GM18951 (cell line): ENCODE results near the gene PARP16.
"Not testable (repeated sequence)": the region's sequence is repeated elsewhere in the genome, so short reads cannot be mapped to it uniquely, and the experiment has no call there.

Experiments used
- POLR2A ChIP-seq: IDR thresholded peaks from 4 replicates; pipeline ENCODE4 v1.6.1; 2011; ENCODE audit warnings: mild to moderate bottlenecking; ENCODE audit not compliant: insufficient read length, insufficient read depth; ENCODE audit errors: extremely low read depth
- in situ Hi-C: fragments of 300-500 bp; cut with MboI; formaldehyde crosslinking; loops from one replicate; pipeline ENCODE4 v1.12.0; 2022; ENCODE audit warnings: low sequenced_read_pairs, mixed read lengths, inconsistent platforms; ENCODE audit not compliant: unreplicated experiment

PARP16 gene

DNA sequence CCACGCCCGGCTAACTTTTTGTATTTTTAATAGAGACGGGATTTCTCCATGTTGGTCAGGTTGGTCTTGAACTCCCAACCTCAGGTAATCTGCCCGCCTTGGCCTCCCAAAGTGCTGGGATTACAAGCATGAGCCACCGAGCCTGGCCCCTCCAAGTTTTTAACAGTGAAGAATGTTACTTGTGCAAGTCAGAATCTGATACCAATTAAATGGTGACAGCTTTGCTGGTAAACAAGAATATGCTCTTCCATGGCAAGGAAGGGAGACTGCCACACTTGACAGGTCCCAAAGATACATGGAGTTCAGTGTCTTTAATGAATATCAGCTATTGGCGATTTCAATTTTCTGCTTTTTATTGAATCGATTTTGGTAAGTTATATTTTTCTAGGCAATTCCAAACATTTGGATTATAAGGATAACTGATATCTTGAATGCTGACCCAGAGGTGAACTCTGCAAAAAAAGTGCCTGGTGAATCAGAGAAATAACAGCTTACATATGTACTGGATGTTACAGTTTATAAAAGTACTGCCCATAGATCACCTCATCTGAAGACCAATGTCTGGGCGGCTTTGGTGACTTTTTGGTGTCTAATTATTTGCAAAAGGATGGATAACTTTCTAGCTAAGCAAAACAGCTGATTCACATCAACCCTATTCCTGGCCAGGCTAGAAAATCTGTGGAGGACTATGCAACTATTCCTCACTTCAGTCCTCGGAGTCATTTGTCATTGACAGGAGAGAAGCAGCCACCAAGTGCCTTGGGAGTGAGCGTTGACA is 1.2 kb downstream of the PARP16 start:
- in situ Hi-C loops, result loop anchor here (10.0 to 25.0 kb wide), 2 partner anchors 91 to 248 kb away; partner anchors contain the start of genes MTFMT and SLC51B
- TF ChIP-seq POLR2A, result no peak

DNA sequence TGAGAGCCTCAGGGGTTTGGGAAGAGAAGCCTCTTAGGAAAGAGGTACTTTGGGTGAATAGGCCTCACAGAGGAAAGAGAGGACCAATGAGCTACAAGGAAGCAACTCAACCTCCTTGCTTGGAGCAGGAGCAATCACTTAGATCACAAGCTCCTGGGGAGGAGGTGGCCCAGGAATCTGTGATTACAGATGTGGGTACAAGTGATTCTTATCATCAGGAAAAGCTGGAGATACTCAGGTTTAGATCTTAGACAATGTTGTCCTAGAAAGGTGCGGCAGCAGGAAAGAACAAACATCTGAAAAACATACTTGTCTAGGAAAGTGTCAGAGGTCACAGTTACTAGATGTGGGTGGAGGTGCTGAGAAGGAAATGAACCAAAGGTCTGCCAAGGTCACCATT is 8.2 kb downstream of the PARP16 start:
- in situ Hi-C loops, result loop anchor here (25.0 kb wide), 1 partner anchor 241 kb away; the partner anchor contains the start of genes MTFMT and SLC51B
- no peak for TF ChIP-seq POLR2A

GRCh38 chr15:65277015-65277414 is 9.7 kb downstream of the PARP16 start:
- in situ Hi-C loops, result loop anchor here (25.0 kb wide), 1 partner anchor 240 kb away; the partner anchor contains the start of genes MTFMT and SLC51B

GRCh38 chr15:65275728-65276126 is 11.0 kb downstream of the PARP16 start:
- TF ChIP-seq POLR2A, result no peak
- in situ Hi-C loops, result loop anchor here (25.0 kb wide), 1 partner anchor 238 kb away; the partner anchor contains the start of genes MTFMT and SLC51B

More at GRCh38 chr15:65277015-65277414, 9.7 kb downstream of the PARP16 start:
- TF ChIP-seq POLR2A, result no peak

DNA sequence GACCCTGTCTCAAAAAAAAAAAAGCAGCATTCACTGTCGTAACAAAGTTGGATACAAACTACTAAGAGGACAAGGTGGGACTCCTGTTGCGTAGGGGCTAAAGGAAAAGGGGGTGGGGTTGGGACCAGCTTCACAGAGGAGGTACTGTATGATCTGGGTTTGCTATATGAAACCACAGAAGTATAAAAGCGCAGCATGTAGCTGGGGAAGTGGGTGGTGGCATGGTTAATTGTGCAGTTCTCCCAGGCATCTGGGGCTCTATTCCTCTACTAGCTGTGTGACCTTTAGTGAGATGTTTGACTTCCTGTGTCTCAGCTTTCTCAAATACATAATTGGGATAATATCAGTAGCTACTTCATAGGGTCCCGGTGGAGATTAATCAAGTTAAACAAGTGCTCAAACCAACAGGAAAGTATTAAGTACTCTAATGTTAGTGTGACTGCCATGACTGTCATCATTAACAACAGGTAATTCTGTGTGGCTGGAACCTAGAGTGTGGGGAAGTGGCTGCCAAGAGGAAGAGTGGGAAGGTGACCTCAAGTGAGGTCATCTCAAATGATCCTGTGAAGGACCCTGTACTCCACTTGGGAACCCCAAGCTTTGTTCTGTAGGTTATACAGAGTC is 11.5 kb downstream of the PARP16 start:
- in situ Hi-C loops, result loop anchor here (25.0 kb wide), 1 partner anchor 238 kb away; the partner anchor contains the start of genes MTFMT and SLC51B
- TF ChIP-seq POLR2A, result no peak

GRCh38 chr15:65270811-65271545 is 15.7 kb downstream of the PARP16 start:
- in situ Hi-C loops, result not testable (repeated sequence)

- TF ChIP-seq POLR2A, result no peak
- in situ Hi-C loops, result no loop called here
Measured at GRCh38 chr15:65268411-65268810, 18.3 kb downstream of the PARP16 start.

- no peak for TF ChIP-seq POLR2A
- in situ Hi-C loops, result no loop called here
Measured at GRCh38 chr15:65266469-65266868, 20.2 kb downstream of the PARP16 start.

GRCh38 chr15:65264863-65265430 is 21.7 kb downstream of the PARP16 start:
- in situ Hi-C loops, result no loop called here

DNA sequence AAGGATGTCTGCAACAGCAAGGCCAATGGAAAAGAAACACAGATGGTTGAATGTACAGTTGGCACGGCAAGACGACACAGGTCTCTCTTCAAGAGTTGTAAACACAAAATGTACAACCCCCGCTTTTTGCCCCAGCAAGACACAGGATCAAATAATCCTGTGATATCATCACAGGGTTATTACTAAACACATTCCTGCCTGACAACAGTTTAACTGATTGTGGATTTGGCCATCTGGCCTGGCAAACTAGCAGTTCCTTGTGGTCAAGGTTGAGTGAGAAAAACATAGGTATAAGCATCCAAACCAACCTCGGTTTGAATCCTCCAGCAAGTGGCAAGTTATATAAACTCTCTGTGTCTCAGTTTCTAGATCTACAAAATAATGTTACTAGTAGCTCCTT is 23.4 kb downstream of the PARP16 start:
- in situ Hi-C loops, result no loop called here
- no peak for TF ChIP-seq POLR2A

More at GRCh38 chr15:65264863-65265430, 21.7 kb downstream of the PARP16 start:
- no peak for TF ChIP-seq POLR2A

DNA sequence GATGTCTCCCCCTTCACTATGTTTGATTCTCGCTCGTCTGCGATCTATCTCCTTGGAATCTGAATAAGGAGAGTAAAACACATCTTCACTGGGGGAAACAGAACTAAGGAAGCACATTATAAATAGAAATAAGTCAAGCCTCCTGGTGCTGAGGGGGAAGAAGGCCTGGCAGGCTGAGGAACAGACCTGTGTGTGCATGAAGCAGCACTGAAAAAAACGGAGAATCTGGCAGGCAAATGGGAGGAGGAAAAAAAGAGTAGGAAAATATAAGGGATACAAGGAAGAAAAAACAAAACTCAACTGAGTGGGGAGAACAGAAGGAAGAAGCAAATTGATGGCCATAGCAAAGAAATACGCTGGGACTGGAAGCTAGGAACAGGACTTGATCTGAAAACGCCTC is 25.7 kb downstream of the PARP16 start:
- no peak for TF ChIP-seq POLR2A
- in situ Hi-C loops, result no loop called here

GRCh38 chr15:65259367-65259797 is 27.3 kb downstream of the PARP16 start:
- no peak for TF ChIP-seq POLR2A
- in situ Hi-C loops, result no loop called here
